ENCODE data around the gene PARD3B. TPM values are rescaled to one million over a fixed set of nuclear protein-coding genes. Genes with fewer than 3 reads are reported as not detected.

Gene PARD3B
- total RNA-seq, 2 experiments from 2014 or later, result 0.46 TPM; not detected in 1

GRCh38 chr2:205613970-205614559 is 1068.8 kb downstream of the PARD3B start:
- CTCF ChIA-PET, result interaction anchor here (0.6 kb wide), 4 partner anchors 12 to 980 kb away, joined by 3 read pairs; no protein-coding TSS in a partner anchor
- intact Hi-C loops (cut with DNase I, micrococcal nuclease), result no loop called here
- no peak for ATAC-seq
- Mint-ChIP-seq H3K4me1 (peaks cover 33% of the 10 kb centered on the region), H3K4me3 (no peak overlapping the region), H3K27me3 (peaks cover 4% of the 10 kb centered on the region), H3K9me3 (ENCODE audit: low read depth) (no peaks in the 10 kb centered on the region), H3K27ac (no peak overlapping the region), H3K36me3 (ENCODE audit: low read depth) (no peaks in the 10 kb centered on the region)
- DNase-seq, result no peak
- POLR2A ChIA-PET, result interaction anchor here (0.6 kb wide), 1 partner anchor 10 kb away, joined by 3 read pairs; no protein-coding TSS in a partner anchor

GRCh38 chr2:205614965-205615364 is 1069.7 kb downstream of the PARD3B start:
- no peak for ATAC-seq
- ChIA-PET POLR2A (no interaction called here), CTCF (interaction anchor here (0.7 kb wide), 1 partner anchor 45 kb away, joined by 3 read pairs; no protein-coding TSS in a partner anchor)
- H3K9me3 Mint-ChIP-seq (ENCODE audit: low read depth), result no peaks in the 10 kb centered on the region
- no peak overlapping the region for H3K4me3 Mint-ChIP-seq
- no peak overlapping the region for H3K27ac Mint-ChIP-seq
- H3K4me1 Mint-ChIP-seq, result peaks cover 35% of the 10 kb centered on the region
- DNase-seq, result no peak
- intact Hi-C loops (cut with DNase I, micrococcal nuclease), result no loop called here
- H3K36me3 Mint-ChIP-seq (ENCODE audit: low read depth), result no peaks in the 10 kb centered on the region
- H3K27me3 Mint-ChIP-seq, result peaks cover 4% of the 10 kb centered on the region

GRCh38 chr2:205617905-205618304 is 1072.6 kb downstream of the PARD3B start:
- H3K27ac Mint-ChIP-seq, result no peak overlapping the region
- DNase-seq (no peak), ATAC-seq (no peak)
- no peak overlapping the region for H3K4me3 Mint-ChIP-seq
- POLR2A ChIA-PET, result interaction anchor here (0.5 kb wide), 1 partner anchor 508 kb away, joined by 6 read pairs; no protein-coding TSS in a partner anchor
- no peaks in the 10 kb centered on the region for H3K27me3 Mint-ChIP-seq
- CTCF ChIA-PET, result interaction anchor here (0.7 to 1.1 kb wide), 2 partner anchors 9 to 21 kb away, joined by 3 to 4 read pairs; no protein-coding TSS in a partner anchor
- no peaks in the 10 kb centered on the region for H3K9me3 Mint-ChIP-seq (ENCODE audit: low read depth)
- no peaks in the 10 kb centered on the region for H3K36me3 Mint-ChIP-seq (ENCODE audit: low read depth)
- peaks cover 14% of the 10 kb centered on the region for H3K4me1 Mint-ChIP-seq
- intact Hi-C loops (cut with DNase I, micrococcal nuclease), result no loop called here

GRCh38 chr2:205619600-205619999 is 1074.3 kb downstream of the PARD3B start:
- DNase-seq, result no peak
- intact Hi-C loops (cut with DNase I, micrococcal nuclease), result no loop called here
- POLR2A ChIA-PET, result no interaction called here
- H3K4me3 Mint-ChIP-seq, result no peak overlapping the region
- CTCF ChIA-PET, result interaction anchor here (1.2 to 1.9 kb wide), 3 partner anchors 10 to 56 kb away, joined by 3 to 7 read pairs (median 4); no protein-coding TSS in a partner anchor
- peaks cover 2% of the 10 kb centered on the region for H3K4me1 Mint-ChIP-seq
- no peaks in the 10 kb centered on the region for H3K9me3 Mint-ChIP-seq (ENCODE audit: low read depth)
- no peaks in the 10 kb centered on the region for H3K36me3 Mint-ChIP-seq (ENCODE audit: low read depth)
- peak; percentile 53 for ATAC-seq
- no peaks in the 10 kb centered on the region for H3K27me3 Mint-ChIP-seq
- H3K27ac Mint-ChIP-seq, result no peak overlapping the region

GRCh38 chr2:205627085-205627484 is 1081.8 kb downstream of the PARD3B start:
- Mint-ChIP-seq H3K27ac (no peak overlapping the region), H3K27me3 (no peaks in the 10 kb centered on the region), H3K4me3 (no peak overlapping the region), H3K4me1 (no peaks in the 10 kb centered on the region), H3K36me3 (ENCODE audit: low read depth) (no peaks in the 10 kb centered on the region), H3K9me3 (ENCODE audit: low read depth) (no peaks in the 10 kb centered on the region)
- intact Hi-C loops (cut with DNase I, micrococcal nuclease), result no loop called here
- no peak for ATAC-seq
- no peak for DNase-seq
- POLR2A ChIA-PET, result no interaction called here
- CTCF ChIA-PET, result interaction anchor here (0.7 to 1.2 kb wide), 2 partner anchors 9 to 1271 kb away, joined by 3 read pairs; no protein-coding TSS in a partner anchor

DNA sequence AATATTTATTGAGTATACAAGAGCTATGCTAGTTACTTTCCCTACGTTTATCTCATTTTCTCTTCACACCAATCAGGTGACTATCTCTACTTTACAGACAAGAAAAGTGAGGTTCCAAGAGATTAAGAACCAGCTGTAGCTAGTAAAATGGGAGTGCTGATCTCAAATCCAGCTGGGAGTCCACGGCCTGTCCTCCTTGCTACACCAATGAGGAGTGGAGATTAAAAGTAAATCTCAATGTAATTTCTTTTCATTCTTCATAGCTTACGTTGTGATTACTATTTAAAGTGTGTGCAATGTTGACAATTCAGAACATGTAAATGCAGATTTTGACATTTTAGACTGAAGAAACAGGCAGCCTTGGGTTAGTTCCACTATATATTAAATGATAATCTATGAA is 1083.1 kb downstream of the PARD3B start:
- Mint-ChIP-seq H3K4me3 (no peak overlapping the region), H3K4me1 (no peaks in the 10 kb centered on the region), H3K27ac (no peak overlapping the region), H3K36me3 (ENCODE audit: low read depth) (no peaks in the 10 kb centered on the region), H3K27me3 (no peaks in the 10 kb centered on the region), H3K9me3 (ENCODE audit: low read depth) (no peaks in the 10 kb centered on the region)
- POLR2A ChIA-PET, result no interaction called here
- DNase-seq (no peak), ATAC-seq (no peak)
- CTCF ChIA-PET, result interaction anchor here (2.2 kb wide), 1 partner anchor 9 kb away, joined by 7 read pairs; no protein-coding TSS in a partner anchor
- intact Hi-C loops (cut with DNase I, micrococcal nuclease), result no loop called here

DNA sequence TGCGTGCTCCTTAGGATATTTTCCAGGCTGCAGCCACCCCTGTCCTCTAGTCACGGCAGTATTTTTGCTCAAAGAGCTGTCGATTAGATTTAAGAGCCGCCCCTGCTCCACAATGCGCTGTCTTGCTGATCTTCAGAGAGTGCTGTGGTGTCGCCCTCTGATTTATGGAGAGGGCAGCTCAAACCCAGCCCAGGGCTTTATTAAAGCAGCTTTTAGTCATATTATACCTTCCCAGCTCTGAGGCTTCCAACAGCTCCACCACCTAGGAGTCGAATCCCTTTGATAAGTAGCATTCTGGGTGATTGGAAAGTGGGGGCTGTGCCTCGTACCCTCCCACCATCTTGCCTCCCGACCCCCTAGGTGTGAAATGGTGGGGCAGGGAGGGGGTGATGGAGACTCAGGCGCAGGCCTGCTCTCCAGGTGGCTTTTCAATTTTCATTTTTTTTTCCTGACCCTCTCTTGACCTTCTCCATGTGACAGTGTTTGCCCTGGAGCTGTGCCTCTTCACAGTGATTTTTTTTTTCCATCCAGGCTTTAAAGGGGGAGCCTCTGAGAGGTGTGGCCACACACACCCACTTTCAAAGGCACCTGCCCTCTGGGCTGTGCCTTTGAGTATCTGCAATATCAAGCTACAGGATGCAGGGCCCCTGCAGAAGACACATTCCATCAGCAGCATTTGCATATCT is 1084.0 kb downstream of the PARD3B start:
- Mint-ChIP-seq H3K9me3 (ENCODE audit: low read depth) (no peaks in the 10 kb centered on the region), H3K27me3 (no peaks in the 10 kb centered on the region), H3K36me3 (ENCODE audit: low read depth) (no peaks in the 10 kb centered on the region), H3K27ac (no peak overlapping the region), H3K4me3 (no peak overlapping the region), H3K4me1 (no peaks in the 10 kb centered on the region)
- ChIA-PET POLR2A (no interaction called here), CTCF (interaction anchor here (0.6 to 2.2 kb wide), 3 partner anchors 9 to 201 kb away, joined by 3 to 7 read pairs (median 3); no protein-coding TSS in a partner anchor)
- peak; percentile 36 for ATAC-seq
- no peak for DNase-seq
- intact Hi-C loops (cut with DNase I, micrococcal nuclease), result no loop called here

- intact Hi-C loops (cut with DNase I, micrococcal nuclease), result no loop called here
- Mint-ChIP-seq H3K4me1 (peaks cover 15% of the 10 kb centered on the region), H3K27ac (no peak overlapping the region), H3K4me3 (no peak overlapping the region), H3K9me3 (ENCODE audit: low read depth) (no peaks in the 10 kb centered on the region), H3K36me3 (ENCODE audit: low read depth) (no peaks in the 10 kb centered on the region), H3K27me3 (no peaks in the 10 kb centered on the region)
- POLR2A ChIA-PET, result no interaction called here
- ATAC-seq (no peak), DNase-seq (no peak)
- CTCF ChIA-PET, result interaction anchor here (0.9 to 1.3 kb wide), 2 partner anchors 20 to 79 kb away, joined by 3 read pairs; no protein-coding TSS in a partner anchor
Measured at GRCh38 chr2:205633994-205634393, 1088.7 kb downstream of the PARD3B start.

DNA sequence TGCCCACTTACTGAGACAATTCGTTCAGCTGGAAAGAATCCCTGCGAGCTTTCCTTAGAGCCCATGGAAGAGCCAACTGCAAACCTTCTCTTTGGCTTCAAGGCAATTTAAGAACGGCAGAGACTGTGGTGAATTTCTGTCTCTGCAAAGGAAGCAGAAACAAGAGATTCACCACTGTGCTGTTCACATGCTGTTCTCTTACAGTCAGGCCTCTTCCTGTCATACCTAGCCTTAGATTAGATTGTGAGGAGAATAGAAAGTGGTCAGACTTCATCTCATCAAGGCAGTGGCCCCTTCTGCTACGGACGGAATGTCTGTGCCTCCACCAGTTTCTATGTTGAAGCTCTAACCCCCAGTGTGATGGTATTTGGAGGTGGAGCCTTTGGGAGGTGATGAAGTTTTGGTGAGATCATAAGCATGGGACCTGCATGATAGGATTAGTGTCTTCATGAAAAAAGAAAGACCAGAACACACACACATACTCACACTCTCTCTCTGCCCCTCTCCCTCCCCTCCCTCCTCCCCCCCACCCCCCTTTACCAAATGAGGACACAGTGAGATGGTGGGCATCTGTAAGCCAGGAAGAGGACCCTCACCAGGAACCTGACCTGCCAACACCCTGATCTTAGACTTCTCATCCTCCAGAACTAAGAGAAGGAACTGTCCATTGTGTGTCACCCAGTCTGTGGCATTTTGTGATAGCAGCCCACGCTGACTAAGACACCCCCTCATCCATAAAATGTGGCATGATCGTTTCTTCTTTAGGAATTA is 1091.5 kb downstream of the PARD3B start:
- ATAC-seq, result peak; percentile 42
- Mint-ChIP-seq H3K36me3 (ENCODE audit: low read depth) (no peaks in the 10 kb centered on the region), H3K27ac (no peak overlapping the region)

DNA sequence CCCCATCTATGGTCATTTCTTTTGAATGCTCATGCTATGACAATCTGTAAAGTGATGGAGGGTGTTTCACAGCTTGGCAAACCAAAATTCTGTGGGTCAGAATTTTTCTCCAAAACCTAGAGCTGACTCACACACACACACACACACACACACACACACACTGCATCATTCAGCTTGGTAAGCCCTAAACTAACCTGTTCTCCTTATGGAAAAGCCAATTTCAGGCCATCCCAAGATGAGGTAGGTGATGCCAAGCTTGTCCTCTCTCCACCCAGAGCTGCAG is 1092.0 kb downstream of the PARD3B start:
- Mint-ChIP-seq H3K9me3 (ENCODE audit: low read depth) (no peaks in the 10 kb centered on the region), H3K4me3 (no peak overlapping the region), H3K27me3 (peaks cover 2% of the 10 kb centered on the region), H3K36me3 (ENCODE audit: low read depth) (no peaks in the 10 kb centered on the region), H3K4me1 (peaks cover 15% of the 10 kb centered on the region), H3K27ac (peak overlapping the region; percentile 49)
- DNase-seq (no peak), ATAC-seq (no peak)
- ChIA-PET POLR2A (no interaction called here), CTCF (no interaction called here)
- intact Hi-C loops (cut with DNase I, micrococcal nuclease), result no loop called here

More for the DNA sequence above, 1091.5 kb downstream of the PARD3B start:
- Mint-ChIP-seq H3K4me1 (peaks cover 15% of the 10 kb centered on the region), H3K9me3 (ENCODE audit: low read depth) (no peaks in the 10 kb centered on the region), H3K27me3 (no peaks in the 10 kb centered on the region), H3K4me3 (no peak overlapping the region)
- POLR2A ChIA-PET, result no interaction called here
- CTCF ChIA-PET, result interaction anchor here (0.5 kb wide), 1 partner anchor 1346 kb away, joined by 3 read pairs; no protein-coding TSS in a partner anchor
- intact Hi-C loops (cut with DNase I, micrococcal nuclease), result no loop called here
- DNase-seq, result no peak

GRCh38 chr2:205637779-205638503 is 1092.7 kb downstream of the PARD3B start:
- ChIA-PET POLR2A (no interaction called here), CTCF (no interaction called here)
- DNase-seq, result no peak
- H3K4me3 Mint-ChIP-seq, result no peak overlapping the region
- no peaks in the 10 kb centered on the region for H3K36me3 Mint-ChIP-seq (ENCODE audit: low read depth)
- intact Hi-C loops (cut with DNase I, micrococcal nuclease), result no loop called here
- H3K9me3 Mint-ChIP-seq (ENCODE audit: low read depth), result no peaks in the 10 kb centered on the region
- peaks cover 2% of the 10 kb centered on the region for H3K27me3 Mint-ChIP-seq
- peak; percentile 39 for ATAC-seq
- H3K27ac Mint-ChIP-seq, result peak overlapping the region; percentile 49
- H3K4me1 Mint-ChIP-seq, result peaks cover 15% of the 10 kb centered on the region

Data from activated CD4-positive, alpha-beta T cell treated with anti-CD3 and anti-CD28 coated beads for 36 hours (primary cell).